ENCODE data around the gene SORCS3.

SORCS3 gene

GRCh38 chr10:105188737-105189462, 547.8 kb downstream of the SORCS3 start:
- peak; percentile 96 for DNase-seq (ENCODE audit: low spot score)

- peak; percentile 85 for DNase-seq (ENCODE audit: low spot score)
Measured at GRCh38 chr10:105189463-105189800, 548.3 kb downstream of the SORCS3 start.

GRCh38 chr10:105192146-105192545, 551.1 kb downstream of the SORCS3 start:
- DNase-seq (ENCODE audit: low spot score): no peak

DNA sequence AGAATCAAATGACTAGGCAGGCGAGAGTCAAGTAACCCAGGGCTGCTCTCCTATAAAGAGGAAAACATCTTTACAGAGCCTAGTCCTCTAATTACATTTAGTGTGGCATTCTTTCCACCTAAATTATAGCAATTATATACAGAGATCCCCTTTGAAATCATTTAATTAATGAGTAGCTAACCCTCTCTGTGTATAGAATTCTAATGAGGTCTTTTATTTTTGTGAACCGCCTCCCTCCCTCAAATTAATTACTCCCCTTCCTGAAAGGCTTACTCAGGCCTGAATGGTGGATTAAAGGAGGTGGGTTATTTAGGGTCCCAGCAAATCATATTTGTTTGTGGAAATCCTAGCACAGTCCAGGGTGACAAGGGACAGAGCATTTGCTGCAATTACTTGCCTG, 551.8 kb downstream of the SORCS3 start:
- DNase-seq (ENCODE audit: low spot score): no peak

DNA sequence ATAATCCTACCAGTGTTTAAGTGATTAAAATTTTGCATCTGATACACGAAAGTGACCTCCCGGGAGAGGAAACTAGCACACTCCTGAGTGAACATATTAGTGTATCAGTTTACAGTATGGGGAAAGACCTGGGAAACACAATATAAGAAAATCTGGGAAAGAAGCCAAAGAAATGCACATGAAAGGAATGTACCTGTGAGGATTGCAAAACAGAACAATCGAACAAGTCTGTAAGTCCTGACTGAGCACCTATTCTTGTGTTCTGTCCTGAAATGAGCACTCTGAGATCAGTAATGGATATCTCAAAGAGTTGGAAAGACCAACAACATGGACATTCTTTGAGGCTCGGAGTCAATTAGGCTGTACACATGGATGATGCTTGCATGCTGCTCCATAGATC, 554.7 kb downstream of the SORCS3 start:
- DNase-seq (ENCODE audit: low spot score): peak; percentile 40

DNA sequence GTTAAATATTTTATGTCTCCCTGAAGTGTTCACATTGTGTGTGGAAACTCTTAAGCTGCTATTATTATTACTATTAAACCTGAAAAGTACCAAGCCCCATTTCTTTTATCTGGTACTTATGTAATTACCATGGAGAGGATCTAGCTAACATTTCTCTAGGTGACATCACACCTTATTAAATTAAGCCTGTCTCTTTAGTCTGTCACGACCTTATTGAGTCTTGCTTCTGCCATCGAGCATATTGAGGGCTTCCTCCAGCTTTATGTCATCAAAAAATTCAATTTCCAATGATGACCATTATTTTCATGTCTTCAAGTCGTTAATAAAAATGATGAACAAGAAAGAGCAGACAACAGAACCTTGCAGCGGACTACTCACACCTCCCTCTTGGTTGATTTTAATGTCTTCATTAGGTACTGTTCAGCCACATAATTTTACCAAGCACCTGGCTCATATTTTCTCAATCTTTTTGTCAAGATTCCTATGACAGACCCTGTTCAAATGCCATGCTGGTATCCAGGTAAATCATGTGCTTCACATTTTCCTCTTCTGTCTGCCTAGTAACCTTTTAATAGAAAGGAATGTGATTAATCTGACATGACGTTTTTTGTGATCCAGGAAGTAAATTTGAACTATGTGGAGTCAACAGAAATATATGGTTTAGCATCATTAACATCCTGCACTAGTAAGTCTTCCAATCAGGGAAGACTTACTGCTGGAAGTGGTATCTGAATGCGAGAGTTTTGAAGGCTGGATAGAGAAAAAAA, 556.7 kb downstream of the SORCS3 start:
- DNase-seq (ENCODE audit: low spot score): peak; percentile 73

DNA sequence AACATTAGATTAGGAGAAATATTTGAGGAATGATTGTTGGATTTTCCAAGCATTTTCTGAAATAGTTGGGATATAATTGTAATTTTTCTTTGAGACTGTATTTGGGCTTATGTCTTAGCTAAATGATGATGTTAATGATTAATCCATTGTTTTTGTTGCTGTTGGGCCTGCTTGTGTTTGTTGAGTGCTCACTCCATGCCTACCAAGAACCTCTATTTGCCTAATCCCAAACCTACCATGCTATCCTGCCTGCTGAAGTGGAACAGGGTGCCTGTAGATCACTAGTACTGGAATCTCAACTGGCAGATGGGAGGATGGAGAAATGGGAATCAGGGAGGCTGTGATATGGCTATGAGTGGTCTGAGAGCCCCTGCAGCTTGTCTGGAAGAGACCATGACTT, 565.5 kb downstream of the SORCS3 start:
- peak; percentile 51 for DNase-seq (ENCODE audit: low spot score)

- peak; percentile 73 for DNase-seq (ENCODE audit: low spot score)
Measured at GRCh38 chr10:105207476-105207995, 566.4 kb downstream of the SORCS3 start.

- peak; percentile 23 for DNase-seq (ENCODE audit: low spot score)
Measured at GRCh38 chr10:105210546-105210945, 569.5 kb downstream of the SORCS3 start.

- DNase-seq (ENCODE audit: low spot score): no peak
Measured at GRCh38 chr10:105237685-105238084, 596.6 kb downstream of the SORCS3 start.

DNA sequence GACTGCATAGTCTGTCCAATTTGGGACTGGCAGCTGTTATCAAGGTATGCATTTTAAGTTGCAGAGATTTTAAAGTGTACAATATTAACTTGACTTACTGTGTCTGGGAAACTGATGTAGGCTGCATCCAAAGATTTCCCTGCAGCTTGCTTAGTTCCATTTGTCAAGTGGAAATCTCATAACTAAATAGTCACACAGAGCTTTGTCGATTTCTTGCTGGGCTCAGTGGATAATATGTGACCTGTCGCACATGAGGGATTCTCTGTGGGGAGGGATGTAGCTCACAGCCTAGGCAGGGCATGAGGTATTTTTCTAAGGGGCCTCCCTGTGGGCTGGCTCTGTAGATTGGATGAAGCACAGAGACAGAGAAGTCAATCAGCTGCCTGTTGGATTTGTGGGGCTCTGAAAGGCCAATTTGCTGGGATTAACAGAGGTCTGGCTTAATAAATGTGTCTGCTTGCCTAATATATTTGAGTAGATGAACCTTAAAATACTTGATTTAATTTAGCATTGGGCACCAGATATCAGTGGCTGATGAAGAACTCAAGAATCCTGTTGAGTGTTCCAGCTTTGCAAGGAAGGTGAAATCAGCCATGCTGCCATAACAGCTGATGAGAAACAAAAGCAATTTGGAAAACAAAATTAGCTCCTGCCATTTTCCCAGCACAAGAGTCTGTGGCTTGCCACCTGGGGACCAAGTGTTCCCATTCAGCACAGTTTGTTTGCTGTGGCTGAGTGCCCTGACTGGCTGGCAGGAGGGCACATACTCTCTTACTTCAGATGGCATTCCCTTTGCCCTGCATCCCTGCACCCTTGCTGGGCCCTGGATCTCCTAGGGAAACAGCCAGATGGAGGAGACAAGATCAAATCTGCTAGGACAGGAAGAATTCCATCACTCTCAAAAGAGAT, 598.5 kb downstream of the SORCS3 start:
- DNase-seq (ENCODE audit: low spot score): peak; percentile 45

GRCh38 chr10:105241254-105241653, 600.2 kb downstream of the SORCS3 start:
- DNase-seq (ENCODE audit: low spot score): no peak

DNA sequence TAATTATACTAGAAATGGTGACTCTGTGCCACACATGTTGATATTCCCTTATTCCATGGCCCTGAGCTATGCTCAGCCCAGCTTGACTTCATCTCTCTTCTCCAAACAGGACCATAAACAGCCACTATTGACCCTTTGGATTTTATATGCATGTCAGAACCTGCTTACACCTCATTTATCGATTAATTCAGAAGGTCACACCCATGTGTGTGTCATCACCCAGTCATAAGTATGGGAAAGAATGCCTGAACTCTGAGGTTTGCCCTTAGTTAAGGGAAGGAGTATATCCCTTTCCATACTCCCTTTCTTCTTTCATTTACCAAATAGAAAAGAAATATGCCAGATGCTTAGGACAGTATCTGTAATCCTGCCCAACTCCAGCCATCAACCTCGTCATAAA, 602.3 kb downstream of the SORCS3 start:
- peak; percentile 41 for DNase-seq (ENCODE audit: low spot score)

DNA sequence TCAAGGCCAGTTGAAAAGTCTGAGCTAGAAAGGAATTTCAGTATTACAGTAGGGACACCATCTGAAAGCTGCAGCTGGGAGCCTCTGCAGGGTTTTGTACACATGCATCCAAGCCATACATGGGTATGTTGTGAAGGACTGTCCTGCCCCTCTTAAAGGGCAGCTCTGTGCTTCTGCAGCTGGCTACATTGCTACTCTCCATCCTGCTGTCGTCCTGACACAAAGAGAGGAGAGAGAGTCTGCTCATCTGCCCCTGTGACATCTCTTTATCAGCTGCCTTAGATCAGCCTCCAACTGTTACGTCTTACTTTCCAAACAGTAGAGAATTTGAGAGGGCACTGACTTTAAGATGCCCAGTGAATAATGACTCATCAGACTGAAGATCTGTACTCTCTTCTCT, 602.7 kb downstream of the SORCS3 start:
- DNase-seq (ENCODE audit: low spot score): no peak

GRCh38 chr10:105247831-105248499, 606.9 kb downstream of the SORCS3 start:
- DNase-seq (ENCODE audit: low spot score): no peak

DNA sequence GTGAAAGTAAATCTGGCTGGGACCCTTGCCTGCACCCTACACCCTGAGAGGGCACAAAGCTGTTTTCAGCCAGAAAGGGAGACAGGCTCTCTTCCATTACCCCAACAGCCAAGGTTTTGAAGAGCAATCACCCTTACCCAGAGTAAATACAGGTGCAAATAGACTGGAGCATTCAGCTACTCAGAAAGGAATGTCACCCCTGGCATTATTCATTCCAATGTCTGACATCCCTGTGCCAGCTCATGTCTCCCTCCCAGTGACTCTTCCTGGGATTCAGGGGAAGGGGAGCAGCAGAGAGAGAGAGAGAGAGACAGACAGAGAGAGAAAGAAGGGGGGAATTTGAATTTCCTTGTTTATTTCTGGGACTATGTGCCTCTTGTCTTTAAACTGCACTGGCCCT, 611.8 kb downstream of the SORCS3 start:
- DNase-seq (ENCODE audit: low spot score): peak; percentile 84

- DNase-seq (ENCODE audit: low spot score): peak; percentile 41
Measured at GRCh38 chr10:105253515-105254212, 612.6 kb downstream of the SORCS3 start.

- DNase-seq (ENCODE audit: low spot score): peak; percentile 62
Measured at GRCh38 chr10:105258036-105258673, 617.1 kb downstream of the SORCS3 start.

DNA sequence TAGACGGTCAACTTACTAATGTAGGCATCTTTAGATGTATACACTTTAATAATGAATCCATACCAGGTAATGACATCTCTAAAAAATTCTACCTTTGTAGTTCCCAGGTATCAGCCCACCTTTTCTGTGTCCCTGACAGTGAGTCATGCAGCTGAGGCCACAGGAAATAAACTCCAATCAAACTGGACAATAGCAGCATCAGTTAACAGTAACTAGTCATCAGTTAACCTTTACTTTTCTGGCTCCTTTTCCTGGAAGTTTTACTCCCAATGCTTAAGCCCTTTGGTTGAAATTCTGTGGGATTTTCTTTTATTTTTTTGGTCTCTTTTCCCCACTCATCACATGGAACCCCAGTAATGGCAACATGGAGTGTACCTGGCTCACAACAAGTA, 617.6 kb downstream of the SORCS3 start:
- peak; percentile 77 for DNase-seq (ENCODE audit: low spot score)

GRCh38 chr10:105259201-105259600, 618.1 kb downstream of the SORCS3 start:
- DNase-seq (ENCODE audit: low spot score): peak; percentile 52

DNA sequence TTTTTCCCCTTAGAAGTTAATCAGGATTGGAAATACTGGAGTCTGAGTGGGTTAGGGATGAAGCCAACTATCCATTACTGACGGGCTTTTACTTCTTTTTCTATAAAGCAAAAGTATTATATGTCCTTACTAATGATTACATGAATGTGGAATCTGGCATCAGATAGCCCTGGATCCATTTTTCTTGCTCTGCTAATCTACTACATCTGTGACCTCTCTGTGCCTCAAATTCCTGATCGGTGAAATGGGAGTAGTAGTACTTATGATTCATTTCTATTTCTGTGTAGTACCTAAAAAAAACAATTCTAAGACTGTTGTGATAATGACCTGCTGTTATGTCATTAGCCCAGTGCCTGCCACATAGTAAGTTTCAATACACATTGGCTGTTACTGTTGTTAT, 621.6 kb downstream of the SORCS3 start:
- DNase-seq (ENCODE audit: low spot score): peak; percentile 36

Data from kidney tubule cell (primary cell).